NOMO-1 (cell line): Measurements from ENCODE around the gene KRT76.

Experiments
- DNase-seq, 2 experiments: peaks; one replicate each; lab custom pipeline; 2025; ENCODE audit not compliant: unreplicated experiment in 2 of 2; lab: John Stamatoyannopoulos, UW

Gene KRT76

GRCh38 chr12:52742196-52742580 is 35.0 kb downstream of the KRT76 start:
- no peak for DNase-seq

GRCh38 chr12:52741375-52742195 is 35.6 kb downstream of the KRT76 start:
- peak; percentile 25 to 50 for DNase-seq

GRCh38 chr12:52740584-52740983 is 36.6 kb downstream of the KRT76 start:
- DNase-seq, result no peak

- DNase-seq, result no peak
Measured at GRCh38 chr12:52739963-52740362, 37.2 kb downstream of the KRT76 start.

- no peak for DNase-seq
Measured at GRCh38 chr12:52735816-52736632, 41.1 kb downstream of the KRT76 start.

GRCh38 chr12:52735106-52735505 is 42.0 kb downstream of the KRT76 start:
- no peak for DNase-seq

GRCh38 chr12:52730793-52731192 is 46.4 kb downstream of the KRT76 start:
- no peak for DNase-seq

- DNase-seq, result no peak
Measured at GRCh38 chr12:52730383-52730782, 46.8 kb downstream of the KRT76 start.

GRCh38 chr12:52729147-52729546 is 48.0 kb downstream of the KRT76 start:
- no peak for DNase-seq

- no peak for DNase-seq
Measured at GRCh38 chr12:52728374-52728773, 48.8 kb downstream of the KRT76 start.

- no peak for DNase-seq
Measured at GRCh38 chr12:52727037-52727436, 50.1 kb downstream of the KRT76 start.

- no peak for DNase-seq
Measured at GRCh38 chr12:52726451-52726850, 50.7 kb downstream of the KRT76 start.

GRCh38 chr12:52724384-52724783 is 52.8 kb downstream of the KRT76 start:
- DNase-seq, result no peak

GRCh38 chr12:52722680-52723079 is 54.5 kb downstream of the KRT76 start:
- no peak for DNase-seq

- DNase-seq, result no peak
Measured at GRCh38 chr12:52721838-52722470, 55.2 kb downstream of the KRT76 start.

GRCh38 chr12:52720365-52720886 is 56.7 kb downstream of the KRT76 start:
- DNase-seq, result no peak
